Measurements from ENCODE around the gene ABCG8.
"Not testable (repeated sequence)": the region's sequence is repeated elsewhere in the genome, so short reads cannot be mapped to it uniquely, and the experiment has no call there.

ABCG8 gene

DNA sequence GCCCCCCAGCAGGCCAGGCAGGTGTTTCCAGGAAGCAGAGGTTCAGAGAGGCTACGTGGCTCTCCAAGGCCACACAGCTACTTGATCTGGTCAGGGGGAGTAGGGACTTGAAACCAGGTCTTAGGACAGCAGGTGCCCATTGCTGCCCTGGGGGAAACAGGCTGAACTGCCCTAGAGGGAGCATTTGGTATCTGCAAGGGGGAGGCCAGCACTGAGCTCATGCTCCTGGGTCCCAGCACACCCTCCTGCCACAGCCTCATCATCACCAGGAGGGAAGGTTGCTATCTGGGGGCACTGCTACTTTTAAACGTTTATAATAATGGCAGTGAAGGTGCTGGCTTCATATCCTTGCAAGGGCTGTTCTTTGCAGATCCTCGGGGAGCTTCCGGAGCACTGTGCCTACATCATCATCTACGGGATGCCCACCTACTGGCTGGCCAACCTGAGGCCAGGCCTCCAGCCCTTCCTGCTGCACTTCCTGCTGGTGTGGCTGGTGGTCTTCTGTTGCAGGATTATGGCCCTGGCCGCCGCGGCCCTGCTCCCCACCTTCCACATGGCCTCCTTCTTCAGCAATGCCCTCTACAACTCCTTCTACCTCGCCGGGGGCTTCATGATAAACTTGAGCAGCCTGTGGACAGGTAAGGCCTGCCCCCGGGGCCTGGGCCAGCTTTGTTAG is 36.1 kb downstream of the ABCG8 start:
- DNase-seq (ENCODE audit: low read depth in 2 of 2): no peak

DNA sequence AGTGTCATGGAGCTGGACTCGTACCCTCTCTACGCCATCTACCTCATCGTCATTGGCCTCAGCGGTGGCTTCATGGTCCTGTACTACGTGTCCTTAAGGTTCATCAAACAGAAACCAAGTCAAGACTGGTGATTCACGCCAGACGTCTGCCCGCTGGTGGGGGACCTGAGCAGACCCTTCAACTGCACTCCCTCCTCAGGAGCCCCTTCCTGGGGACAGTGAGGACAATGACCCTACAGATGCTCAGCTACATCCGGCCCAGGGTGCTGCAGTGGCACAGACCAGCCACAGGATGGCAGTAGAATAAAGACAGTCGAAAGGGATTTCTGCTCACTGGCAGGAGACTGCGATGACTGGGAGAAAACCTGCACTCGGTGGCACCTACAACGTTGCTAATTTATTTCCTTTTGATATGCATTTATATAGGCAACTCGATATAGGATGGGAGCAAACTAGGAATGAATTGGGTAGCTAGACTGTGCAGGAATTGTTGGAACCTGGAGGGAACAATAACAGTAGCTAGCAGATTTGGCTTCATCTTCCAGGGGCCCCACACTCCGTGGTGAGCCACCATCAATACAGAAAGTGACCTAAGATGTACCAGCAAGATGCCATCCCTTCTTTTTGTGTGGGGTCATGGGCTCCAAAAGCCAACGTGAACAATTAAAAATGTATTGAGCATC is 39.2 kb downstream of the ABCG8 start:
- peak; percentile 46 to 68 for DNase-seq (ENCODE audit: low read depth in 2 of 2)

DNA sequence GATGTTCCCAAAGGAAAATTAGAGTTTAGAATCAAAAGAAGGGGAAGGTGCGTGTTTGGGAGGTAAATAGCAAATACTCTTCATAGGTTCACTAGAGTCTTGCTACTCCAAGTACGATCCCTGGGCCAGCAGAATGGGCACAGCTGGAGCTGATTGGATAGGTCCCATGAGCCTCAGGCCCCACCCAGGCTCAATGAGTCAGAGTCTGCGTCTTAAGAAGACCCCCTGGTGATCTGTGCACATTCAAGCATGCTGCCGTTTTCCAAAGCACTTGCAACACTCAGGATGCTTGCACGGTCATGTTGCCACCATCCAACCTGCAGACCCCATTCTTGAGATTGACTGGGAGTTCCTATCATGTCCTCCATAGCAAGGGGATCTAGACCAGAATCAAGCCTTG is 40.5 kb downstream of the ABCG8 start:
- DNase-seq (ENCODE audit: low read depth in 2 of 2): no peak

DNA sequence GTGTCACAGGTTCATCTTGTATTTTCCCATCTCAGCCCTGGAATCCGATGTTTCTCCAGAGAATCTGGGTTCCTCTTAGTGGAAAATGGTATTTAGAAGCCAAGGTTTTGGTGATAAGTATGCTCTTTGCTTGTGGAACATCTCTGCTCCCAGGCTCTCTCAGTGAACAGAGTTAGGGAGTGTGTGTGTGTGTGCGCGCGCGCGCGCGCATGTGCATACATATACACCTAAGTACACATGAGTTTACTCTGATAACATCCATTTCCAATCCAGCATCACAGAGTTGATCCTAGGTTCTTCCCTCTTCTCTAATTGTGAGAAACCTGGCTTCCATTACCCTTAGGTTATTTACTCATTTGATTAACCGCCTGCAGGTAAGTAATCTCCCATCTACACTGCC is 41.7 kb downstream of the ABCG8 start:
- no peak for DNase-seq (ENCODE audit: low read depth in 2 of 2)

DNA sequence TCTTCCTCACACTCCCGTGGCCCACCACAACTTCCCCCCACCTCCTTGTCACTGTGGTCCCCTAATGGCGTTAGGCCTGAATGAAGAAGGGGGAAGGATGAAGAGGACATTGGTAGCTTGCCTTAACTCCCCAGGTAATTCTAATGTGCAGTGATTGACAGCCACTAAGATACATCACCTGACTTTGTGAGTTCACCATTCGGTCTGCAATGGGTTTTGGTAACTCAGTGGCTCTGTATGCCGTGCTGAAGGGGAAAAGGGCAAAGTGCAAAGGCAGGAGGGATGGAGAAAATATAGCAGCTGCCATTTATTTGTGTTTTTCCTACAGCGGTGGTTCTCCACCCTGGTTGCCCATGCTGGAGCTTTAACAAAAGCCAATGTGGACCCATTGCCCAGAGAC is 42.2 kb downstream of the ABCG8 start:
- no peak for DNase-seq (ENCODE audit: low read depth in 2 of 2)

DNA sequence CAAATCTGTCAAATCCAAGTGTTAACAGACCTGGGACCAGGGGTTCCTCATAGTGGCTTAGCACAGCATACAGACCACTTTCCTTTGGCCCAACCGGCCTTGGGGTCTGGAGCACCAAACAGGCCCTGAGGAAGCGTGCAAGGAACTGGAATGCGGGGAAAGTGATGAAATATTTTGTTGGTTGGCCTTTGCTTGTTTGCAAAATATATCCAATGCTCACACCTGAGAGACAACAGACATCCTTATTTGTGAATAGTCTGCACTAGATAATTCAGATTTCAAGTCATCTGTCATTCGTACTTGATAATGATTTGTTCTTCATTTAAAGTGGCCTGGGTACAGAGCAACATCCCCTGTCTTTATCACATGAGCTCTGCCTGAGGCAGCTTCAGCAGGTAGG is 43.5 kb downstream of the ABCG8 start:
- DNase-seq (ENCODE audit: low read depth in 2 of 2): no peak

DNA sequence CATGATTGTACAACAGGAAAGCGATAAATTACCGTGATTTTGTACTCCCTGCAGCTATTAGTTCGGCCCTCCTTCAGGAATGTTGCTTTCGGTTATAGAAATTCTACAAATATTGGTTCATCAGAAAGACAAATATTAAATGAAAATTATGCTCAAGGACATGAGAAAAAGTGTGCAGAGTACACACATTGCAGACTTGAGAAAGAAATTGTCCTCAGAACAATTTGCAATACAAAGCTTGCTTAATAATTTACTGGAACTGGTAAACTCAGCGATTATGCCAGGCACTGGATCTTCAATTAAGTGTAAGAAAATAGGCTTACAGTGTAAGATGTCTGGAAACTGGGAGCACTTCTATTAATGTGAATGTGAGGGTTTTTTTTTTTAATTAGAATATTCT is 45.9 kb downstream of the ABCG8 start:
- DNase-seq (ENCODE audit: low read depth in 2 of 2): no peak

DNA sequence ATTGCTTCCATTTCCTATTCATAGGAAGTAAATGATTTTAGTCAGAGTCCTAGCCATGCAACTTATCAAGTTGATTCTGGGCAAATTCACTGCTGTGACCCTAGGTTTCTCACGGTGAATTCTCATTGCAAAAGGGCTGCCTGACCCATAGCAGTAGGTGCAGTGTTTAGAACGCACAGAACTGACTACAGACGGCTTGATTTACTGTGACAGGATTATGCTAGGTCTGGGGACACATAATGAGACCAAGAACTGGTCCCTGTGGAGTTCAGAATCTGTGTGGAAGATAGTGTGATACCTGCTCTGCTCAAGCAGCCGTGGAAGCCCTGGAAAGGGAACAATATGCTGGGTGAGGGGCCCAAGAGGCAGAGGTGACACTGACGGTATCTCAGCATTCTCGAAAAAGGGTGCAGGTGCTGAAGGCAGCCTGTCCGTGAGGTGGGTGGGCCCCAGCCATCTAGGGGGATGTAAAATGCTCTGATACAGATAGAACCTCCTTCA is 46.4 kb downstream of the ABCG8 start:
- no peak for DNase-seq (ENCODE audit: low read depth in 2 of 2)

DNA sequence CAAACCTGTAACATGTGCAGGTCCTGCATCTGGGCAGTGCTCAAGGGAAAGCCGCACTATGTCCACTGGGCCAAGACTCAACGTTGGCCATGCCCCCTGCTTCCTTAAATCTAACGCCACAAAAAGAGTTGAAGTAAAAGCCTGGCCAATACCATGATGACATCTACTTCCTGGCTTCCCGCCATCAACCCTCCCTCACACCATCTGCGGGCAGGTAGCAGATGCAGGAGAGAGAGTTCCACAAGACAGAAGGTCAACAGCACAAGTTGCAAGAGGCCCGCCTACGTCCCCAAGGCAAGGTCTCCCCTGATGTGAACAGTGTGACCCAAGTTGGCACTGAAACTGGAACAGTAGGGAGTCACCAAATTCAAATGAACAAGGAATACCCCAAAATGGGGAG is 48.4 kb downstream of the ABCG8 start:
- DNase-seq (ENCODE audit: low read depth in 2 of 2): no peak

DNA sequence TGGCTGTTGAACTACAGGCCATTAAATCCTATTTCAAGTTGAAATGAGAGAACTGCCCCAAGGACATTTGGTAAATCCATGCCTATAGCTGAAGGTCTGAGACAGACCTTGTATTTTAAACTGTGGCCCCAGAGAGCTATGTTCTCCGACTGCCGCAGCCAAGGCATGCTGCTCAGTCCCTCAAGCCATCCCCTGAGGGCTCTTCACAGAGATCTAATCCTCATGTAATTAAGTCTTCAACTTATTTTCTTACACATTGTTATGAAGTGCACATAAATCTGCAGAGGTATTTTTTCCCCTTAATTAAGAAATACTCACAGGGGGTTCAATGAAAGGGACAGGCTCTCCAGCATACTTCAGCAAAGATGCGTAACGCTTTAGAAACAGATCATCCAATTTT is 50.6 kb downstream of the ABCG8 start:
- DNase-seq (ENCODE audit: low read depth in 2 of 2): no peak

DNA sequence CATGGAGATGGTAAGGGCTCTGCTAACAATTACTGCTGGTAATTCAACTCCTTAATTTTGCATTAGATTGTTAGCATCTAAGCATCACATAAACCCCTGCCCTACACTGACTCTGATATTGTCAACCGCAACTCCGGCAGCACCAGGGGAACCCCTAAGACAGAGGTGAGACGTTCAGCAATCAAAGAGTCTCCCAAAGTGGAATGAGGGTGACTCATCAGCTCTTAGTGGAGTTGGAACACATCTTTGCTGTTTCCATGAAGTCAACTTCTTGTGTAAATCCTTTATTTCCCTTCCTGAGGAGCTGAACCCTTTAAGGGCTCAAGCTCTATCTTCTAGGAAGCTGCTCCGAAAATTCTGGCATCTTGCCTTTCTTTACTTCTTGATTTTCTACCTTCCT is 52.1 kb downstream of the ABCG8 start:
- DNase-seq (ENCODE audit: low read depth in 2 of 2): no peak

DNA sequence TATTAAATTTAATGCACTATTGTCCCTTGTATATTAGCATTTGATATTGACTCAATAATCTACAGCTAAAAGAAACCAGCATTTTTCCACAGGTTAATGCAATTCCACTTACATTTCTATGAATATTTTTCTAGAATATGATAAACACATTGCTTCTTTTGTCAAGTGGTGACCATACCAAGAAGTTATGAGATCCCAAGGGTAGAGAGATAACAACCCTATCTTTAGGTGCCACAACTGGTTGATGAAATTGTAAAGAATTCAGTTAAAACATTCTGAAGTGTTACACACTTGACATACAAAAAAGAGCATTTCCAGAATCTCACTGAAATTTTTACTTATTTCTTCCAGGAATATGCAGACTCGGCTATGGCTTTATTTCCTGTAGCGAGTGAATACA is 56.0 kb downstream of the ABCG8 start:
- no peak for DNase-seq (ENCODE audit: low read depth in 2 of 2)

DNA sequence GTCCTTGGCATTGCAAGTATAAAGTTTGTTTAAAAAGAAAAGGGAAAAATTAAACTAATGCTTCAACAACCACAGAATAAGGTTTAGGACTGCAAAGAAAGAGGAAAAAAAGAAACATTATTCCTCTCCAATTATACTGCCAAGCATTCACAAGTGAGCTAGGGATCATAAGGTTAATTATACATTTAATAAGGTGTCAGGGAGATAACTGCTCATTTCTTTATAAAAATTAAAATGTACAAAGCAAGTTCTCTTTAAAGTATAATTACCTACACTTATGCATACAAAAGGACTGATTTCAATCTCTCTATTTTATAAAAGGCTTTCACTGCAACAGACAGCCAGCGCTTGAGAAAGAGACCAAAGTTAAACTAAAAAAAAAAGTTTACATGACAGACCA is 58.1 kb downstream of the ABCG8 start:
- DNase-seq (ENCODE audit: low read depth in 2 of 2): no peak

DNA sequence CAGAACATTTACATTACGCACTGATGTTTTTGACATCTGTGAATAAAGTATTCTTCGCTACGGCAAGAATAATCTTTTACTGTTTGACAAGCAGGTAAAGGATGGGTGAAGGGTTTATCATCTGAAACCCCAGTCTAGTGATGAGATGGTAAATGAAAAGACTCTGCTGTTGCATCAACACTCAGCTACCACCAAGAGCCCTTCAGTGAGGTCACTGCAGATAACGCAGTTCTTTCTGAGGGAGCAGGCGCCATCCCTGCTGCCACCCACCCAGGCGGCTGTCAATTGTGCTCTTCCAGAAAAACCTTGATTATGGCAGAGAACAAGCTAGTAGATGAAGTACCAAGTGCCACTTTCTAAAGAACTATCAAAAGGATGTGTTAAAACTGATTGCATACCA is 58.7 kb downstream of the ABCG8 start:
- DNase-seq (ENCODE audit: low read depth in 2 of 2): no peak

DNA sequence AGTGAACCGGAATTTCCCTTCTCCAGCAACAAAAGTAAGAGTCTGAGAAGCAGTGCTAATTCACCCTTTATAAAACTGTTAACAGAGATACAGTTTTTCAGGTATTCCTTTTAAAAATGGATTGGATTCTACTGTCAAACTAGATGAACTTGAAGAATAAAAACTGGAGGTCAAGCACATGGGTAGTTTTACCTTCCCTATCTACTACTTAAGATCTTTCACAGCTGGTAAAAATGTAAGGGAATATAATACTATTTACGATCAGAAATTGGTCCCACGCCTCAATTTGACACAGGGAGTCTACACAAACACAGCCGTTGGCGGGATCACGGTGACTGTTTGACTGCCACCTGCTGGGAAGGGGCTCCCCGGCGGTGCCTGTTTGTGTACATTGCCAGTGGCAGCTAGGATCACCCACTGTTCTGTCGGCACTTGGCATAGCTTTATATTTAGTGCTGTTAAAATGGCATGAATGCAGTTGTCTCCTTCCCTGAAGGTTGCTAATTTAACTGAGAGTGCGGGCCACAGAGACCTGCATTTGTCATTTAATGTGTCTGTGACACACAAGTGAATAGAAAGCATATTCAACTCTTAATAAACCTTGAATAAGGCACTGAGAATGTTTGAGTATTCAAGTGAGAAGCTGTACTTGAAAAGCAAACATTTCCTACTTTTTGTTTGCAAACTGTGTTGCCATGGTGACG is 59.5 kb downstream of the ABCG8 start:
- peak in 1 of 2 donors; percentile 4 for DNase-seq (ENCODE audit: low read depth in 2 of 2)

DNA sequence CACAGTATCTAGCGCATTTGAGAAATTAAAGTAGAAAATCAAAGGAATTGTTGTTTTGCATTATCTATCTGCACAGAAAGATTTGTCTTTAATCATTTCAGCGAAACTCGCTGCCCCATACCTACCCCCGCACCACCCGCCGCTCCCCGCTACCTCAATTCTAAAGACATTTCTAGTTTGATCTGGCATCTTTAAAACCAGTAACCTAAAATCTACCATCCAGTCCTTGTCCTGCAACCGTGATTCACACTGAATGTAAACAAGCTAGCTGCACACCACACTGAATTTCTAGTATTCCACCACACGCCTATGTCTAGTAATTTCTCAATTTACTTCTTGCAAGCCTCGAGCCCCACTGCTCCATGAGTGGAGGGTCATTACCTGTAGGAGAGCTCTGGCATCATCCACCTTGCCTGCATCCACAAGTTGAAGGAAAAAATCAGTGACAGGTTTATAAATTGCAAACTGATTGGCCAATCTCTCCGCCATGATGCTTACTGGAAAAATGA is 60.1 kb downstream of the ABCG8 start:
- DNase-seq (ENCODE audit: low read depth in 2 of 2): no peak

DNA sequence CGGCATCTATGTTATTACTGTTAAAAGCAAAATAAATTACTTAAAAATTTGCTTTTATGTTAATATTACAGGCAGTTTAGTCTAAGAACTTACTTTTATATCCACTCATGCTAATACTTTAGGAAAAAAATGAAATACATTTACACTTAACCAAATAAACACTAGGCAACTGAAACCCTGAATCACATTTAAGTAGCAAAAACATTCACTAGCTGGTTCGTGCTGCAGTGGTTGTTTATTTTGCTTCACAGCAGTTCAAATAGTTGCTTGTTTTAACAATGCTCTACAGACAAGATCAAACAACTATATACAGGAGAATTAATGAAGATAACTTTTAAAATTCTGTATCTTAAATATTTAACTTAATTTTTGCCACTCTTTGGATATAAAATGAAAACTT is 60.8 kb downstream of the ABCG8 start:
- no peak for DNase-seq (ENCODE audit: low read depth in 2 of 2)

DNA sequence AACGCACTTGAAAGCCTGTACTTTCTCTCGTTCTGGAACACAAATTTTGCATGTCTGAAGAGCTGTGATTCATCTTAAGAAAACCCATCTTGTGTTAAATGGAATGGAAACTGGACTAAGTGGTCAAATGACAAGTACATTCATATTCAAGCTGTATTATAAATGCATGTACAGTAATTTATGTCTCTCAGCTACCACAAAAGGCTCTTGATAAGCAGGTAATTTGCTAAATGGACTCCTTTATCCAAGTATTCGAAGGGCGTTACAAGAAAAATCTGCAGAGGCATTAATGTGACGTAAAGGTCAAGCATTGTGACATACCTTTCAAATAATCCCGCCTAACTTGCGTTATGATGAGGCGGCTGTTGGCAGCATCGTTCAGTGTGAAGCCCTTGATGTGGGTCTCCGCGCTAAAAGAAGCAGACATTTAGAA is 66.6 kb downstream of the ABCG8 start:
- DNase-seq (ENCODE audit: low read depth in 2 of 2): no peak

DNA sequence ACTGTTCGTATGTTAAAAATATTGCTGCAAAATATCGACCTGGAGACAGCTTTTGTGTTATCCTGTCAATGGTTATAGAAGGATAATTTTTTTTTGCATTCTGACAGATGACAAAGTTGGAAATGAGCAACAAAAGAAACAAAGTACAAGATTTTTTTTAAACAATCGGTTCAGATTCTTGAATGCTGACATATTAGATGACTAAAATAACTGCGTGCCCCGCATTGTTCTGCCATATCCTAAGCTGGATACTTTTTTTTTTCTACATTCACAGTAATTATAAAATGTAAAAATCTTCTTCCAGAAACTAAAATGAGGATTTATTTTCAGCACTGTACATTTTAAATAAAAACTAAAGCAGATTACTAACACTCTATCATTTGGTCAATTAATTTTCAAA is 67.1 kb downstream of the ABCG8 start:
- no peak for DNase-seq (ENCODE audit: low read depth in 2 of 2)

DNA sequence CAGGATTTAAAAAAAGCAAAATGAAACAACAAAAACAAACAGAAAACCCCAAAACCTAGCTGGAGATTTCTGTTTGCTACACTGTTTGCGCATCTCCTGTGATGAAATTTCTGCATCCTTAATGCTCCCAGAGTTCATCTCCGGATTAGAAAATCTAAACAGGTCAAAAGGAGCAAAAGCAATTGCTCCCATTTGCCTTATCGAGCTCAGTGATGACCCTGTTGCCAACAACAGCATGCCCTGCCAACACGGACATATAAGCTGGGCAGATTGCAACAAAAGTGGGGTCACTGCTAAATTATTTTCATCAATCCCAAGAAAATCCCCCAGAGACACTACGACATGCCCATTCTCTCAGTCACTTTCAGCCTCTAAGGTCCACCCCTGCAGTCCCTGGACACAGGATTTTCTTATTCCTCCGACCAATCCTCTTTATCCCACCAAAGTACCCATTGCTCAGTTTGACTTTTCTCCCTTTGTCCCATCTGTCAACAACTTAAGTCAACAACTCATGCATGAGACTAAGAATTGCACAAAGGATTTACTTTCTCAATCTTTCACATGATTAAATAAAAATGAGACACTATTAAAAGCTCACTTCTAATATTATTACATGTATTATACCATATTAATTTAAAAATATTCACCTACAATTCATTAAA is 67.8 kb downstream of the ABCG8 start:
- no peak for DNase-seq (ENCODE audit: low read depth in 2 of 2)

DNA sequence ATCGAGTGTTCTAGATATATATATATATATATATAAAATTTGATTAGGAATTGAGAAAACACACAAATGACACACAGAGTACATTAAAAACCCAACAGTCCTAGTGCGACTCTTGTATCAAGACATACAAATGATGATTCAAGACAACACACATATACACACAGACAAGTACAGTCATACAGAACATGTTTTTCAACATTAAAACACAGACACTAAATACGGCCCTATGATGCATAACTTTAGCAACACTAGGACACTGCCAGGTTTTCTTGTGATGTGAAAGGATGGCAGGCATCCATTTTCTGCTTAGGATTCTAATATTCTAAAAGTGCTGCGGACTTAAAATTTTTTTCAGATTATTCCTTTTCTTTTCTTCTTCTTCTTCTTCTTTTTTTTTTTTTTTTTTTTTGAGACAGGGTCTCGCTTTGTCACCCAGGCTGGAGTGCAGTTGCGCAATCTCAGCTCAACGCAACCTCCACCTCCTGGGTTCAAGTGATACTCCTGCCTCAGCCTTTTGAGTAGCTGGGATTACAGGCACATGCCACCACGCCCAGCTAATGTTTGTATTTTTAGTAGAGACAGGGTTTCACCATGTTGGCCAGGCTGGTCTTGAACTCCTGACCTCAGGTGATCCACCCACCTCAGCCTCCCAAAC is 72.5 kb downstream of the ABCG8 start:
- not testable (repeated sequence) for DNase-seq (ENCODE audit: low read depth in 2 of 2)

DNA sequence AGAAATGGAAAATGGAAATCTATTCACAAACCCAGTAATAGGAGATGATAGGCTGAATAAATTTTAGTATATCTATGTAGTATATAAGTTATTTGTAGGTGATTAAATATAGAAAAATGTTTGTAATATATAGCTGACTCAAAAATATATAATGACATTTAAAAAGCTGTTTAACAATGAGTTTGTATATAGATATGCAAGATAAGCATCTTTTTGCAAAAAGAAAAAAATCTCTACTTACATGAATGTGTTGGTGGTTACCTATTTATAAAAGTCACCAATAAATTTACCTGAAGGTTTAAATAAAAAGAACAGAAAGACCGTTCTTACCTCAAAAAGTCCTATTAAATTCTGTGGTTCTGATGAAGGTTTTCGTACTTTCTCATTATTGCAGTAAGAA is 85.7 kb downstream of the ABCG8 start:
- no peak for DNase-seq (ENCODE audit: low read depth in 2 of 2)

All from activated CD4-positive, alpha-beta T cell treated with anti-CD3 and anti-CD28 coated beads for 24 hours (primary cell).